ENCODE results near the gene VAMP1. TPM values are rescaled to one million over a fixed set of nuclear protein-coding genes. Genes with fewer than 3 reads are reported as not detected.

VAMP1 gene
- total and polyA plus RNA-seq, 9 of the 15 experiments (the other 6 are each of a cell fraction or from before 2014, with no cell fraction given): 0.76 to 13.2 (median 4.2) TPM

DNA sequence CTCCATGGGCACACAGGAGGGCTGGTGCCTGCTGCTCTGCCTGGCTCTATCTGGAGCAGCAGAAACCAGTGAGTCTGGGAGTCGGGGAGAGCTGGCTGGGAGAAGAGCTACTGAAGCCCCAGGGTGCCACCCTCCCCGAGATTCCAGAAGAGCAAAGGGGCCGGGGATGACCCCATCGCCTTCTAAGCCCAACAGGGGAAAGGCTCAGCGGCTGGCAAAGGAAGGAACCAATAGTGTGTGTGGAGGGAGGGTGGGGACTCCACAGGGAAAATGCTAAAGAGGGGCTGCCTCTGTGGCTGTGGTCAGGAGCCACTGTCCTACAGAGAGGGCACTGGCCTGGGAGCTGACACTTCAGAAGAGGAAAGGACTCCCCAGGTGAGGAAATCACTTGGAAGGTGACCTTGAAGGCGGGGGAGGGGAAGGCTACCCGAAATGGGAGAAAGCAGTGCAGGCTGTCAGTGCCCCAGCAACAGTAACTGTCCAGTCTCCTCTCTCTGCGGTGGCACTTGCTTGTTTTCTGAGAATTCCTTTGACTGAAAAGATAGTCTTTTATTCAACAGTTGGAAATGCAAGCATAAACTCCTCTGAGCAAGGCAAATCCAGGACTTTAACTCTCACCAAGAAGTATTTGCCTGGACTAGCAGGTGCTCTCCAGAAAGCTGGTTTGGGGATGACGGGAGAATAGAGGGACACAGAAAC is 18.1 kb downstream of the VAMP1 start:
- Histone ChIP-seq H3K27me3 (ENCODE audit: control insufficient read depth in 2 of 2, insufficient read depth in 2 of 2, low read length in 2 of 2) (no peaks in the 10 kb centered on the region), H3K4me1 (replicated peaks in 1 of 2; ENCODE audit: control insufficient read depth in 2 of 2, insufficient read depth in 2 of 2, low read length in 2 of 2) (peaks cover 12 to 24% of the 10 kb centered on the region in 2 experiments; a peak in 4 of 5 replicates), H4K20me1 (replicated peaks; ENCODE audit: control insufficient read depth, insufficient read depth, low read length) (no peaks in the 10 kb centered on the region), H3K9ac (ENCODE audit: insufficient read depth in 1 of 2, low read depth in 2 of 2, low read length in 2 of 2) (peak overlapping the region; percentile 60 to 91), H3K36me3 (ENCODE audit: control insufficient read depth, insufficient read depth, low read length) (no peaks in the 10 kb centered on the region), H3K4me3 (peak overlapping the region; percentile 28), H3K9me3 (replicated peaks; ENCODE audit: control insufficient read depth, insufficient read depth, low read depth, low read length) (no peaks in the 10 kb centered on the region), H3K27ac (ENCODE audit: extremely low read depth, low read depth, low read length) (peak overlapping the region; percentile 75), H3K79me2 (ENCODE audit: control insufficient read depth, insufficient read depth, low read length) (no peaks in the 10 kb centered on the region), H2AFZ (ENCODE audit: low read depth, low read length) (peak overlapping the region; percentile 99), H3K4me2 (ENCODE audit: insufficient read depth, low read length) (peak overlapping the region; percentile 77), H3K9me1 (ENCODE audit: control insufficient read depth, insufficient read depth, low read length) (no peaks in the 10 kb centered on the region)
- ChIA-PET POLR2A (interaction anchor here (1.0 to 2.6 kb wide), 5 partner anchors 8 to 41 kb away, joined by 3 to 14 read pairs (median 3); partner anchors contain the start of genes MRPL51 and VAMP1), CTCF (ENCODE audit: low intra/inter-chr PET ratio) (no interaction called here)
- in situ Hi-C loops (cut with MboI): loop anchor here (25.0 kb wide), 1 partner anchor 390 kb away; no protein-coding TSS in a partner anchor
- 30% methylated on average over 4 of the region's 9 CpGs for WGBS (ENCODE audit: insufficient coverage, low coverage, missing lambda C conversion rate)
- intact Hi-C loops (cut with micrococcal nuclease): no loop called here
- no peak for FAIRE-seq
- DNase-seq (ENCODE audit: extremely low read depth in 1 of 4, low spot score in 3 of 4): peak in 1 of 4 experiments; percentile 12
- peak; percentile 70 for ATAC-seq
- TF ChIP-seq RBM39 (optimal IDR thresholded peaks at IDR 0.05; ENCODE audit: low read depth, low read length) (no peak), TAF9B (IDR thresholded peaks at IDR 0.05; ENCODE audit: partially characterized antibody) (peak; percentile 2), KDM5B (IDR thresholded peaks at IDR 0.05; ENCODE audit: insufficient replicate concordance, low read depth, low read length) (peak; percentile 8), NR2C2 (CRISPR knock-in tag; IDR thresholded peaks at IDR 0.05) (no peak), NR2C2 (tag; IDR thresholded peaks at IDR 0.05) (0 out of 2 replicates have a peak, but pooled peaks have one; percentile 3), ZBED1 (IDR thresholded peaks at IDR 0.05) (no peak), GTF2E2 (tag; IDR thresholded peaks at IDR 0.05) (0 out of 2 replicates have a peak, but pooled peaks have one; percentile 10), ESRRA (IDR thresholded peaks at IDR 0.05; ENCODE audit: borderline replicate concordance, low read depth) (peak; percentile 99)
- TF ChIP-seq, protein P1, sequence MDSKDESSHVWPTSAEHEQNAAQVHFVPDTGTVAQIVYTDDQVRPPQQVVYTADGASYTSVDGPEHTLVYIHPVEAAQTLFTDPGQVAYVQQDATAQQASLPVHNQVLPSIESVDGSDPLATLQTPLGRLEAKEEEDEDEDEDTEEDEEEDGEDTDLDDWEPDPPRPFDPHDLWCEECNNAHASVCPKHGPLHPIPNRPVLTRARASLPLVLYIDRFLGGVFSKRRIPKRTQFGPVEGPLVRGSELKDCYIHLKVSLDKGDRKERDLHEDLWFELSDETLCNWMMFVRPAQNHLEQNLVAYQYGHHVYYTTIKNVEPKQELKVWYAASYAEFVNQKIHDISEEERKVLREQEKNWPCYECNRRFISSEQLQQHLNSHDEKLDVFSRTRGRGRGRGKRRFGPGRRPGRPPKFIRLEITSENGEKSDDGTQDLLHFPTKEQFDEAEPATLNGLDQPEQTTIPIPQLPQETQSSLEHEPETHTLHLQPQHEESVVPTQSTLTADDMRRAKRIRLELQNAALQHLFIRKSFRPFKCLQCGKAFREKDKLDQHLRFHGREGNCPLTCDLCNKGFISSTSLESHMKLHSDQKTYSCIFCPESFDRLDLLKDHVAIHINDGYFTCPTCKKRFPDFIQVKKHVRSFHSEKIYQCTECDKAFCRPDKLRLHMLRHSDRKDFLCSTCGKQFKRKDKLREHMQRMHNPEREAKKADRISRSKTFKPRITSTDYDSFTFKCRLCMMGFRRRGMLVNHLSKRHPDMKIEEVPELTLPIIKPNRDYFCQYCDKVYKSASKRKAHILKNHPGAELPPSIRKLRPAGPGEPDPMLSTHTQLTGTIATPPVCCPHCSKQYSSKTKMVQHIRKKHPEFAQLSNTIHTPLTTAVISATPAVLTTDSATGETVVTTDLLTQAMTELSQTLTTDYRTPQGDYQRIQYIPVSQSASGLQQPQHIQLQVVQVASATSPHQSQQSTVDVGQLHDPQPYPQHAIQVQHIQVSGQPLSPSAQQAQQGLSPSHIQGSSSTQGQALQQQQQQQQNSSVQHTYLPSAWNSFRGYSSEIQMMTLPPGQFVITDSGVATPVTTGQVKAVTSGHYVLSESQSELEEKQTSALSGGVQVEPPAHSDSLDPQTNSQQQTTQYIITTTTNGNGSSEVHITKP (IDR thresholded peaks at IDR 0.05; ENCODE audit: partially characterized antibody): peak; percentile 78
- TF ChIP-seq, protein P2, sequence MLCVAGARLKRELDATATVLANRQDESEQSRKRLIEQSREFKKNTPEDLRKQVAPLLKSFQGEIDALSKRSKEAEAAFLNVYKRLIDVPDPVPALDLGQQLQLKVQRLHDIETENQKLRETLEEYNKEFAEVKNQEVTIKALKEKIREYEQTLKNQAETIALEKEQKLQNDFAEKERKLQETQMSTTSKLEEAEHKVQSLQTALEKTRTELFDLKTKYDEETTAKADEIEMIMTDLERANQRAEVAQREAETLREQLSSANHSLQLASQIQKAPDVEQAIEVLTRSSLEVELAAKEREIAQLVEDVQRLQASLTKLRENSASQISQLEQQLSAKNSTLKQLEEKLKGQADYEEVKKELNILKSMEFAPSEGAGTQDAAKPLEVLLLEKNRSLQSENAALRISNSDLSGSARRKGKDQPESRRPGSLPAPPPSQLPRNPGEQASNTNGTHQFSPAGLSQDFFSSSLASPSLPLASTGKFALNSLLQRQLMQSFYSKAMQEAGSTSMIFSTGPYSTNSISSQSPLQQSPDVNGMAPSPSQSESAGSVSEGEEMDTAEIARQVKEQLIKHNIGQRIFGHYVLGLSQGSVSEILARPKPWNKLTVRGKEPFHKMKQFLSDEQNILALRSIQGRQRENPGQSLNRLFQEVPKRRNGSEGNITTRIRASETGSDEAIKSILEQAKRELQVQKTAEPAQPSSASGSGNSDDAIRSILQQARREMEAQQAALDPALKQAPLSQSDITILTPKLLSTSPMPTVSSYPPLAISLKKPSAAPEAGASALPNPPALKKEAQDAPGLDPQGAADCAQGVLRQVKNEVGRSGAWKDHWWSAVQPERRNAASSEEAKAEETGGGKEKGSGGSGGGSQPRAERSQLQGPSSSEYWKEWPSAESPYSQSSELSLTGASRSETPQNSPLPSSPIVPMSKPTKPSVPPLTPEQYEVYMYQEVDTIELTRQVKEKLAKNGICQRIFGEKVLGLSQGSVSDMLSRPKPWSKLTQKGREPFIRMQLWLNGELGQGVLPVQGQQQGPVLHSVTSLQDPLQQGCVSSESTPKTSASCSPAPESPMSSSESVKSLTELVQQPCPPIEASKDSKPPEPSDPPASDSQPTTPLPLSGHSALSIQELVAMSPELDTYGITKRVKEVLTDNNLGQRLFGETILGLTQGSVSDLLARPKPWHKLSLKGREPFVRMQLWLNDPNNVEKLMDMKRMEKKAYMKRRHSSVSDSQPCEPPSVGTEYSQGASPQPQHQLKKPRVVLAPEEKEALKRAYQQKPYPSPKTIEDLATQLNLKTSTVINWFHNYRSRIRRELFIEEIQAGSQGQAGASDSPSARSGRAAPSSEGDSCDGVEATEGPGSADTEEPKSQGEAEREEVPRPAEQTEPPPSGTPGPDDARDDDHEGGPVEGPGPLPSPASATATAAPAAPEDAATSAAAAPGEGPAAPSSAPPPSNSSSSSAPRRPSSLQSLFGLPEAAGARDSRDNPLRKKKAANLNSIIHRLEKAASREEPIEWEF (CRISPR knock-in tag; IDR thresholded peaks at IDR 0.05): no peak
- no TSS peak for BruUV-seq (replicated peaks)
